Central memory CD8-positive, alpha-beta T cell (primary cell): ENCODE measurements around the gene CAPN8.

Source experiments
- ATAC-seq: fragments of 150-1000 bp; cut with Tn5 transposase; replicated peaks from 2 replicates; pipeline ENCODE4 v1.10.0; 2022; ENCODE audit warnings: mild to moderate bottlenecking, moderate FRiP score, moderate number of reproducible peaks; ENCODE audit not compliant: poor library complexity, severe bottlenecking; ENCODE audit errors: extremely low read depth
- DNase-seq, 2 donors: peaks; one replicate each; pipeline ENCODE4 v3.0.0; 2021; ENCODE audit warnings: low spot score in 2 of 2
- H3K27ac Mint-ChIP-seq: one replicate; pipeline ENCODE4 v1.8.0; 2022; ENCODE audit warnings: low read depth, mild to moderate bottlenecking, moderate library complexity, mixed read lengths
- H3K27me3 Mint-ChIP-seq: one replicate; pipeline ENCODE4 v1.8.0; 2022; ENCODE audit warnings: mixed read lengths
- H3K36me3 Mint-ChIP-seq: one replicate; pipeline ENCODE4 v1.8.0; 2022; ENCODE audit warnings: mild to moderate bottlenecking, moderate library complexity, mixed read lengths; ENCODE audit not compliant: insufficient read depth
- H3K4me1 Mint-ChIP-seq: one replicate; pipeline ENCODE4 v1.8.0; 2022; ENCODE audit warnings: mixed read lengths
- H3K4me3 Mint-ChIP-seq: one replicate; pipeline ENCODE4 v1.8.0; 2022; ENCODE audit warnings: mild to moderate bottlenecking, moderate library complexity, mixed read lengths
- H3K9me3 Mint-ChIP-seq: one replicate; pipeline ENCODE4 v1.8.0; 2022; ENCODE audit warnings: mixed read lengths

The CAPN8 gene

DNA sequence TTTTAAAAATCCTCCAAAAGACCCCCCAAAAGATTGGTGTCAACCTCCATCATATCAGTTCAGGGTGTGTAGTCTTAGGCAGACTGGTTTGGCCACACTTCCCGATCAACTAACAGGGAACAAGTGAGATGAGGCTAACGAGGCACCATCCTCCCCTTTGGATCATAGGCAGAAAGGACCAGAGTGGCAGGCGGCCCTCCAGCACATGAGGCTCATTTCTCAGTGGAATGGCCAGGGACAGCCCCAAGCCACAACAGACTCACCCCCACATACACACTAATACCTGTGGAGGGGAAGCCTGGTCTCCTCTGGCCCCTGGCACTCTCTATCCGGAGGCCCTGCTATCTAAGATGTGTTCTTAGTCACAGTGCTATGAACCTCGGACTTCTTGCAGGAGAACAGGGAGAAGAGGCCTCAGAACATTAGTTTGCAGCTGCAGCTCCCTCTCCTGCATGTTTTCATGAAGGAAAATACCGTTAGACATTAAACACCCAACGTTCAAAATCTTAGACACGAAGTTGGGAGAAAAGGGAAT lies 29.6 kb upstream of the CAPN8 start:
- Mint-ChIP-seq H3K4me1 (no peaks in the 10 kb centered on the region), H3K36me3 (peaks cover 1% of the 10 kb centered on the region)

GRCh38 chr1:223691121-223691520 lies 25.6 kb upstream of the CAPN8 start:
- no peak for DNase-seq
- no peak for ATAC-seq
- Mint-ChIP-seq H3K27ac (no peak overlapping the region), H3K36me3 (peaks cover 1% of the 10 kb centered on the region), H3K9me3 (no peaks in the 10 kb centered on the region), H3K4me1 (no peaks in the 10 kb centered on the region), H3K4me3 (no peak overlapping the region), H3K27me3 (peaks cover 15% of the 10 kb centered on the region)

More for the DNA sequence above, 29.6 kb upstream of the CAPN8 start:
- no peak for ATAC-seq
- no peaks in the 10 kb centered on the region for H3K27me3 Mint-ChIP-seq
- no peak overlapping the region for H3K4me3 Mint-ChIP-seq
- H3K27ac Mint-ChIP-seq, result no peak overlapping the region
- no peaks in the 10 kb centered on the region for H3K9me3 Mint-ChIP-seq
- DNase-seq, result no peak

GRCh38 chr1:223684488-223684792 lies 18.9 kb upstream of the CAPN8 start:
- H3K27ac Mint-ChIP-seq, result no peak overlapping the region

GRCh38 chr1:223683586-223684487 lies 18.3 kb upstream of the CAPN8 start:
- Mint-ChIP-seq H3K27ac (no peak overlapping the region), H3K9me3 (no peaks in the 10 kb centered on the region), H3K27me3 (peaks cover 12% of the 10 kb centered on the region), H3K4me1 (no peaks in the 10 kb centered on the region), H3K4me3 (no peak overlapping the region), H3K36me3 (no peaks in the 10 kb centered on the region)
- DNase-seq (peak; percentile 18 to 43), ATAC-seq (peak; percentile 52)

More at GRCh38 chr1:223684488-223684792, 18.9 kb upstream of the CAPN8 start:
- Mint-ChIP-seq H3K36me3 (no peaks in the 10 kb centered on the region), H3K27me3 (peaks cover 15% of the 10 kb centered on the region), H3K9me3 (no peaks in the 10 kb centered on the region), H3K4me1 (no peaks in the 10 kb centered on the region), H3K4me3 (no peak overlapping the region)
- ATAC-seq, result no peak
- DNase-seq, result no peak

DNA sequence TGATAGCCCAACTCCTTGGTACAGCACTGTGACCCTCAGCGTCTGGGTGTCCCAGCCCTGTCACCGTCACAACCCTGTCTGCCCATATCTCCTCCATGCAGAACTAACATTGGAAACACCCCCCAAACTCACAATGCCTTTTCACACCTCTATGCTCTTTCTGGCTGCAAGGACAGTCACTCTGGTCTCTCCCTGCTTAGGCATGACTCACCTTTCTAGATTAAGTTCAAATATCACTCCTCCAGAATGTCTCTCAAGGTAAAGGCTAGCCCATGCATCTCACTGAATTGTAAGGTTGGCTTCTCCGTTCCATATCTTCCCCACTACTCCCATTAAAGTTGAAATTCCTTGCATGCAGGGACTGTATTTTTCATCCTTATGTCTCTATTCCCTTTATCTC lies 17.0 kb upstream of the CAPN8 start:
- no peaks in the 10 kb centered on the region for H3K27me3 Mint-ChIP-seq
- H3K9me3 Mint-ChIP-seq, result no peaks in the 10 kb centered on the region

GRCh38 chr1:223680188-223680587 lies 14.7 kb upstream of the CAPN8 start:
- H3K9me3 Mint-ChIP-seq, result peaks cover 1% of the 10 kb centered on the region
- ATAC-seq (no peak), DNase-seq (no peak)
- no peaks in the 10 kb centered on the region for H3K27me3 Mint-ChIP-seq
- no peaks in the 10 kb centered on the region for H3K36me3 Mint-ChIP-seq
- no peaks in the 10 kb centered on the region for H3K4me1 Mint-ChIP-seq
- H3K4me3 Mint-ChIP-seq, result no peak overlapping the region
- H3K27ac Mint-ChIP-seq, result no peak overlapping the region

More for the DNA sequence above, 17.0 kb upstream of the CAPN8 start:
- DNase-seq (no peak), ATAC-seq (no peak)
- Mint-ChIP-seq H3K36me3 (no peaks in the 10 kb centered on the region), H3K4me1 (no peaks in the 10 kb centered on the region), H3K4me3 (no peak overlapping the region), H3K27ac (no peak overlapping the region)

- H3K4me3 Mint-ChIP-seq, result no peak overlapping the region
- no peak for DNase-seq
- peaks cover 8% of the 10 kb centered on the region for H3K9me3 Mint-ChIP-seq
- no peak for ATAC-seq
- H3K27ac Mint-ChIP-seq, result no peak overlapping the region
- no peaks in the 10 kb centered on the region for H3K36me3 Mint-ChIP-seq
- no peaks in the 10 kb centered on the region for H3K27me3 Mint-ChIP-seq
- H3K4me1 Mint-ChIP-seq, result no peaks in the 10 kb centered on the region
Measured at GRCh38 chr1:223678841-223679240, 13.3 kb upstream of the CAPN8 start.

- DNase-seq, result no peak
- no peak for ATAC-seq
- Mint-ChIP-seq H3K27ac (no peak overlapping the region), H3K36me3 (no peaks in the 10 kb centered on the region), H3K4me3 (no peak overlapping the region), H3K27me3 (no peaks in the 10 kb centered on the region), H3K9me3 (peaks cover 8% of the 10 kb centered on the region), H3K4me1 (no peaks in the 10 kb centered on the region)
Measured at GRCh38 chr1:223674119-223674890, 8.8 kb upstream of the CAPN8 start.

DNA sequence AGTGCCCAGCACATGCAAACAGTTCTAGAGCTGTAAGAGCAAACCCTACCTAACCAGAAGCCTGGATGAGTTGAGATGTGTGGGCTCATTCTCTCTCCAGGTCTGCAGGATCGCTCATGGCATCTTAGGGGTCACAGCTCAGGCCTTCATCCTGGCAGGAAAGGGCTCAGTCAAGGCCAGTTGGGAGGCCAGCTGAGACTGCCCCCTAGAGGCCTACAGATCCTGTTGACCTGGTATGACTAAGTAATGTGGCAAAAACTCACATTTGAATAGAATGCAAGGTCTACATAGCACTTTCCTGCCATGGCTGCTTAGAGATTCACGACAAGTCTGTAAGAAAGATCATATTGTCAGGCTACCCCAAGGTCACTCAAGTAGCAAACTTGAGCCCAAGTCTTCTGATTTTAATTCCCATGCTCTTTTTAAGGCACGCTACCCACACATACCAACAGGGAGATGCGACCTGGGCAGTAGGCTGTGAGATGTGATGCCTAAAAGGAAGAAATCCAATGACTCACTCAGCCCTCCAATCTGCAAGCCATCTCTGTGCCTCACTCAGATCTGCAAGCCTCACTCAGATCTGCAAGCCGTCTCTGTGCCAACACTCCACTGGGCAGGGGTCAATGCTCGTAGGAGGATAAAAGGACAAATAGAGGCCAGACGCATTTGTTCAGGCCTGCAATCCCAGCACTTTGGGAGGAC lies 5.1 kb upstream of the CAPN8 start:
- ATAC-seq (no peak), DNase-seq (no peak)
- Mint-ChIP-seq H3K36me3 (no peaks in the 10 kb centered on the region), H3K9me3 (peaks cover 8% of the 10 kb centered on the region), H3K4me3 (no peak overlapping the region), H3K27me3 (no peaks in the 10 kb centered on the region), H3K27ac (no peak overlapping the region), H3K4me1 (no peaks in the 10 kb centered on the region)

DNA sequence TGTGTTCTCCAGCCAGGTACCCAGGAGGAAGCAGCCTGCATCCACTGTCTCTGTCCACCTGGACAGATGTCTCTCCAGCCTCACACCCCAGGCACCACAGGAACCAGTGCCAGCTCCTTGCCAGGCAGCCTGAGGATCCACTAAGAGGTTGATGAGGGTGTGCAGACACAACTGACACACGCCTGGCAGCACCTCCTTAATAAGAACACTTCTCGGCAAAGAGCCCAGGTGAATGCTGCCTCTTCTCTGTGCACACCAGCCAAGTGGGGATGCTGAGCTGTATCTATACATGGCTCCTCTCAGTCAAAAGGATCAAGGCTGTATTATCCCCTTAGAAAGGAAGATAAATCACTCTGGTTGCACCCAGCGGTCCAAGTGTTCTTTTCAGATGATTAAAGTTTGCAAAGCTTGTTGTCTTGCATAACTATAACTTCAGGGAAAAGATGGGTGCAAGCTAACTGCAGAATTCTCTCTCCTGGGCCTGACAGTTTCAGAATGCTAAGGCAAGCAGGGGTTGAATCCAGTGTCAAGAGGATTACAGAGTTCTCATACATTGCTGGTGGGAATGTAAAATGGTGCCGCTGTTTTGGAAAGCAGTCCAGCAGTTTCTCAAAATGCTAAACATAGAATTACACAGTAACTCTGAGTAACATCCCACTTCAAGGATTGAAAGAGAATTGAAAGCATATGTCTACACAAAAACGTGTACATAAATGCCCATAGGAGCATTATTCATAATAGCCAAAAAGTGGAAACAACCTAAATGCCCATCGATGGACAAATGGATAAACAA lies 3.7 kb upstream of the CAPN8 start:
- ATAC-seq, result no peak
- Mint-ChIP-seq H3K4me1 (no peaks in the 10 kb centered on the region), H3K36me3 (no peaks in the 10 kb centered on the region), H3K9me3 (no peaks in the 10 kb centered on the region), H3K27me3 (no peaks in the 10 kb centered on the region), H3K4me3 (no peak overlapping the region), H3K27ac (no peak overlapping the region)
- DNase-seq, result no peak

- Mint-ChIP-seq H3K36me3 (no peaks in the 10 kb centered on the region), H3K27ac (no peak overlapping the region), H3K4me3 (no peak overlapping the region), H3K9me3 (no peaks in the 10 kb centered on the region), H3K27me3 (no peaks in the 10 kb centered on the region), H3K4me1 (no peaks in the 10 kb centered on the region)
- DNase-seq (no peak), ATAC-seq (no peak)
Measured at GRCh38 chr1:223667484-223668182, 2.1 kb upstream of the CAPN8 start.
